Measurements from ENCODE around the gene PPP1R12C. TPM values are rescaled to one million over a fixed set of nuclear protein-coding genes. Genes with fewer than 3 reads are reported as not detected.
"Not testable (repeated sequence)": the region's sequence is repeated elsewhere in the genome, so short reads cannot be mapped to it uniquely, and the experiment has no call there.

PPP1R12C gene
- total RNA-seq, 2 donors from 2014 or later: 207 to 252 TPM

GRCh38 chr19:55116232-55116858 is 1.1 kb downstream of the PPP1R12C start:
- intact Hi-C loops (cut with DNase I): no loop called here
- peak; percentile 91 for DNase-seq (ENCODE audit: low spot score)

GRCh38 chr19:55115446-55116065 is 1.9 kb downstream of the PPP1R12C start:
- intact Hi-C loops (cut with DNase I): no loop called here

GRCh38 chr19:55114566-55115145 is 2.8 kb downstream of the PPP1R12C start:
- intact Hi-C loops (cut with DNase I): no loop called here
- DNase-seq (ENCODE audit: low spot score): no peak

More at GRCh38 chr19:55115446-55116065, 1.9 kb downstream of the PPP1R12C start:
- no peak for DNase-seq (ENCODE audit: low spot score)

DNA sequence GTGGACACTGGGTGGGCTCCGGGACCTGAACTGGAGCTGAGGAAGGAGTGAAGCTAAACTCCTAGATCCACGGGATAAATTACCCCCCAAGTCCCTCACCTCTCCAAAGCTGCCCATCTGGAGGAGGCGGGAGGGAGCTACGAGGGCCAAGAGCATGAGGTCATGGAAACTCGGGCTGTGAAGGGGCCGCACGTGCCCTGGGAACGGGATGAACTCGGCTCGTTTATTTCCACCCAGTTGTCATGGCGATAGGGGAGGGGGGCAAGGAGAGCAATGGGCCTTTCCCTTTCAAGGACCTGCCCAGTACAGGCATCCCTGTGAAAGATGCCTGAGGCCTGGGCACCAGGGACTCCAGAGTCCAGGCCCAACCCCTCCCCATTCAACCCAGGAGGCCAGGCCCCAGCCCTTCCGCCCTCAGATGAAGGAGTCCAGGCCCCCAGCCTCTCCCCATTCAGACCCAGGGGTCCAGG is 3.8 kb downstream of the PPP1R12C start:
- DNase-seq (ENCODE audit: low spot score): peak; percentile 95
- intact Hi-C loops (cut with DNase I): no loop called here

DNA sequence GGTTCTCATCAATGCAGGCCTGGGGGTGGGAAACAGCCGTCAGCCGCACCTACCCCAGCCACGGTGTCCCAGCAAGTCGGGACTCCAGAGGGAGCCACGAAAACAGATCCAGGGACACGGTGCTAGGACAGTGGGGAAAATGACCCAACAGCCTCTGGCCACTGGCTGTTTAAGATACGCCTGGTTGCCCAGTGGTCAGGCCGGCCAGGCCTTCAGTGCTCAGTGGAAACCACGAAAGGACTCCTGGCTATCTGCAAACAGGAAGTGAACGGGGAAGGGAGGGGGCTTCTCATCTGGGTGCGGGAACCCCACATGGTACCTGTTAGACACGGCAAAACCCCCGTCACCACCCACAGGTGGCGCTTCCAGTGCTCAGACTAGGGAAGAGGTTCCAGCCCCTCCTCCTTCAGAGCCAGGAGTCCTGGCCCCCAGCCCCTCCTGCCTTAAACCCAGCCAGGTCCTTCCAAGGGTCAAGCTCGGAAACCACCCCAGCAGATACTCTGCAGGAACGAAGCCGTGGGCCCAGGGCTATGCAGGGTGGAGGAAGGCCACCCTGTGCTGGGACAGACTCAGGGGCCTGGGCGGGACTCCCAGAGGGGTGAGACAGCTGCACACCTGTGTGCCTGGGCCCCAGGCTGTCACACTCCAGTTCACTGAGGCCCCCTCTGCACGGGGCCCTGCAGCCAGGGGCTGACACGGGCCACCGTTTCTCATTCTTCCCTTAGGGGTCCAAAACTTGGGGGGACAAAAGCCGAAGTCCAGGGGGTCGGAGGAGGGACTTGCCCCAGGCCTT is 4.5 kb downstream of the PPP1R12C start:
- intact Hi-C loops (cut with DNase I): no loop called here
- no peak for DNase-seq (ENCODE audit: low spot score)

- intact Hi-C loops (cut with DNase I): no loop called here
- DNase-seq (ENCODE audit: low spot score): no peak
These were observed 5.1 kb downstream of the PPP1R12C start for GRCh38 chr19:55112246-55112776.

DNA sequence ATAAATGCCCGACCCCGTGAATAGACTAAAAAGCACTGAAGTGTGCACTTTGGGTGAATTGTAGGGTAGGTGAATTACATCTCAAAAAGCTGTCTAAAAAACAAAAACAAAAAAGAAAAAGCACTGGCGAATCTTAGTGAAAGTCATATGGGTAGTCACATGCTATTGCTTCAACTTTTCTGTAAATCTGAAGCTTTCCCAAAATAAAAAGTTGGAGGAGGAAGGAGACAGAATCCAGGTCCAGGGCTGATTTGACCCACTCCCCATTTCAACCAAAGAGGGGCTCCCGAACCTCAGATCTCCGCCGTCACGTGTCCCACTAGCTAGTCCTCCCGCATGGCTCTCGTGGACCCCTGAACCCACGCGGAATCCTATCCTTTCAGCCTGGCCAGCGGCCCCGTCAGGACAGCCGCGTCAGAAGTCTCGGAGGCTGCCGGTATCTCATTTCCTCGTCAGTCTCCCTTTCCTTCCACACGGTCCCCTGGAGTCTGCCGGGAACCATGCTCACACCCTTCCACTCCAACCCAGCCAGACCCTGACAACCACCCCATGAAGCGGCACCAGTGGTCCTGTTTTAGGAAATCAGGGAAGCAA is 6.1 kb downstream of the PPP1R12C start:
- intact Hi-C loops (cut with DNase I): no loop called here
- no peak for DNase-seq (ENCODE audit: low spot score)

GRCh38 chr19:55109527-55110291 is 7.7 kb downstream of the PPP1R12C start:
- intact Hi-C loops (cut with DNase I): no loop called here
- no peak for DNase-seq (ENCODE audit: low spot score)

DNA sequence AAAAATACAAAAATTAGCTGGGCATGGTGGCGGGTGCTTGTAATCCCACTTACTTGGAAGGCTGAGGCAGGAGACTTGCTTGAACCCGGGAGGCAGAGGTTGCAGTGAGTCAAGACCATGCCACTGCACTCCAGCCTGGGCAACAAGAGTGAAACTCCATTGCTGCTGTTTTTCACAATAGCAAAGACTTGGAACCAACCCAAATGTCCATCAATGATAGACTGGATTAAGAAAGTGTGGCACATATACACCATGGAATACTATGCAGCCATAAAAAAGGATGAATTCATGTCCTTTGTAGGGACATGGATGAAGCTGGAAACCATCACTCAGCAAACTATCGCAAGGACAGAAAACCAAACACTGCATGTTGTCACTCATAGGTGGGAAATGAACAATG is 10.2 kb downstream of the PPP1R12C start:
- DNase-seq (ENCODE audit: low spot score); intact Hi-C loops (cut with DNase I): not testable (repeated sequence)

DNA sequence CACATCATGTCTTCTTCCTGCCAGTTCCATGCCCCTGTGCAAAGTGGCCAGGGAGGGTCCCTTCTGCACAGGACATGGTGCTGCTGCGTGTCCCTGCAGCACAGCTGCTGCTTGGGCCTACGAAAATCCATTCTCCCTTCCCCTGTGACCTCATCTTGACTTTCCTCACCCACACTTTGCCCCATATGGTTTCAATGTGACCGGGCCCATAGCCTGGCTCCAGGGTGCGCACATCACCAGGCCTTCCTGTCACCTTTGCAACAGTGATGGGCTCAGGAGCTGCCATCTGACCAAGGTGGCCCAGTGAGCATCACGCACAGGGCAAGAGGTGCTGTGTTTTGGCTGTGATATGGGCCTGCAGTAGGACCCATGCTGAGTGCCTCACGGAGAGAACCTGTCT is 10.8 kb downstream of the PPP1R12C start:
- no peak for DNase-seq (ENCODE audit: low spot score)
- intact Hi-C loops (cut with DNase I): no loop called here

DNA sequence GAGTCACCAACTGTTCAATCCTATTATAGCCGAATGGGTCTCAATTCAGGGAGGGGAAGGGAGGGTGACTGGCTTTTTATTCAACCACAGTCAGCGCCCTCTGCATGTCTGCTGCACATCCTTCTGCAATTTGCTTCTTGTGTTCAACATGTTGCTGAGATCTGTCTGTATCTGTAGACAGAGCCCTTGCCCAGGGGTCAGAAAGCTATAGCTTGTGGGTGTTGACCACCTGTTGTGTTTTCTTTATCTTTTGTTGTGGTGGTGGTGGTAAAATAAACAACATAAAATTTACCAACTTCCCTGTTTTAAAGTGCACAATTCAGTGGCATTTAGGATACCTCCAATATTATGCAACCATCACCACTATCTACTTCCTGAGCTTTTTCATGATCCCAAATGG is 12.2 kb downstream of the PPP1R12C start:
- intact Hi-C loops (cut with DNase I): no loop called here
- no peak for DNase-seq (ENCODE audit: low spot score)

DNA sequence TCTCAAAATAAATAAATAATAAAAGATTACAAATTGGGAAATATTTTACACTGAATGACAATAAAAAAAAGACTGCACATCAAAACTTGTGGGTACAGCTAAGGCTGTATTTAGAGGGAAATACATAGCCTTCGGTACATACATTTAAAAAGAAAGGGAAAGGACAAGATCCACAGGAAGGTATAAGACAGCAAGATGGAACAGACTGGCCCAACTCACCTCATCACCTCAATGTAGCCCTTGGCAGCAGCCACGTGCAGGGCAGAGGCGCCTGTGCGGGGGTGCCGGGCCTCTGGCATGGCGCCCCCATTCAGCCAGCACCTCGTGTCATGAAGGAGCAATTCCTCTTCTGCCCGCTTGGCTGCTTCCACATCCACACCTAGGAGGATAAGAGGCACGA is 14.2 kb downstream of the PPP1R12C start:
- intact Hi-C loops (cut with DNase I): no loop called here

GRCh38 chr19:55101261-55101660 is 16.2 kb downstream of the PPP1R12C start:
- intact Hi-C loops (cut with DNase I): no loop called here
- DNase-seq (ENCODE audit: low spot score): no peak

More for the DNA sequence above, 14.2 kb downstream of the PPP1R12C start:
- no peak for DNase-seq (ENCODE audit: low spot score)

DNA sequence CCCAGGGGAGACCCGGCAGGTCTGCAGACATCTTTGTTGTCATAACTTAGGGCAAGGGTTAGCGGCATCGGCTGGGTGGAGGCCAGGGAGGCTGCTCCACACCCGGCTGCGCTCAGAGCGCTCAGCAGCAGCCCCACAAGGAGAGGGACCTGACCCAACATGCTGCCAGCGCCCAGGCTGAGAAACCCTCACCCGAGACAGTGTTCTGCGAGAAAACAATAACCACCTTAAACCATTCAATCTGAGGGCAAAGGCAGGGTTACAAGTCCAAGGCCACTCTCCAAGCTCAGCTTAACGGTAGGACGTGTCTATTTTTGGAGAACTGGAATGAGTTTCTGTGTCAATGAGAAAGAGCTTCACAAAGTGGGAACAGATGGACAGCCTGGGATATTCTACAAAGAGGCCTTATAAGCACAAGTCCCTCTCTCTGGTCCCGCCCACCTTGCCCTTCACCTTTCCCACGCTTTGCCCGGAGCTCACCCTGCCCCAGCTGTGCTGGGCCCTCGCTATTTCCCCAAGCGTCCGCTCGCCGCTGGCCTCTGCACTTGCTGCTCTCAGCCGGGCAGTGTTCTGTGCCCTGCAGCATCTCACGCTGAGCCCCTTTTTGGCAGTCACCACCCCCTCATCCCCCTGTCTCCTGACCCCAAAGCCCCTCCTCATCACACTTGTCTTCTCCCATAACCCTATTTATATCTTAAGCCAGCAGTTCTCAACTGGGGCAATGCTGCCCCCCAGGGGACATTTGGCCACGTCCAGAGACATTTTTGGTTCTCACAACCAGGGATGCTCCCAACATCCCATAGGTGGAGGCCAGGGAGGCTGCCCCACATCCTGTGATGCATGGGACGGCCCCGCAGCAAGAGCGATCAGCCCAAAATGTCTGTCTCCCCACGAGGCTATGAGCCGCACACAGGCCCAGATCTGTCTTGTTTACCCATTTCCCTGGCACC is 17.6 kb downstream of the PPP1R12C start:
- intact Hi-C loops (cut with DNase I): no loop called here
- DNase-seq (ENCODE audit: low spot score): no peak

- intact Hi-C loops (cut with DNase I): no loop called here
- no peak for DNase-seq (ENCODE audit: low spot score)
These were observed 18.5 kb downstream of the PPP1R12C start for GRCh38 chr19:55098716-55099556.

DNA sequence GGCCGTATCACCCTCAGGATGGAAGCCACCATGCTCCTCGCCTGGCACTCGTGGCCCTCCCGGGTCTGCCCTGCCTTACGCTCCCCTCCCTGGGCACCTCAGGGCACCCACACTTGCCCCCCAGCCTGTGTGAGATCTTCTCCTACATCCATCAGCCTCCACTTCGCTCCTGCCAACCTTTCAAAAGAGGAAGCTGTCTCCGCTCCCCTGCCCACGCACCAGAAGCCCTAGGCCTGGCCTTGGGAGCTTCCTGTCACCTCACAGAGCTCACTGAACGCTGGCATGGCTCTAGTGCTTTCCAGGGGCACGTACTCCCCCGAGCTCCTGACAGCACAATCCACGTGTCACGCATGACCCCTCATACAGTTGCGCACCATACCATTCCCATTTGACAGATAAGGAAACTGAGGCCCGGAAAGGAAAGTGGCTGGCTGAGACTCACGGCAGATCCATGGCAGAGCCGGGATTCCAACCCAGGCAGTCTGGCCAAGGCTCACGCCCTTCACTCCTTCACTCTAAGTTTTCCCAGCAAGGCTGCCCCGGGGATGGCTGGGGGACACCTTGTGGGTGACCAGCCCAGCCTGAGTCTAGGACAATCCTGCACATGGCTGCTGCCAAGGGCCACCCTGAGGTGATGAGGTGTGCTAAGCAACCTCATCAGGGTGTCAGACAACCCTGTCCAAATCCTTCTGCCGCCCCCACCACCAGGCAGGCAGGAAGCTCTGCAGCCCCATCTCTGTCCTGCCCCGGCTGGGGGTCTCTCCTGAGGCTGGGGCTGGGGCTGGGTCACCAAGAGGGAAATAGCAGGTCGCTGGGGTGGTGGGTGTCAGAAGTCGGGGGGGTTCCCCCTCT is 19.3 kb downstream of the PPP1R12C start:
- intact Hi-C loops (cut with DNase I): no loop called here
- DNase-seq (ENCODE audit: low spot score): no peak
